Ammon's horn (tissue), 1 donor: ENCODE data around the gene NENF.
A peak's percentile ranks its signal among the peaks of the same experiment; 100 is the strongest.
"Not testable (repeated sequence)": the region's sequence is repeated elsewhere in the genome, so short reads cannot be mapped to it uniquely, and the experiment has no call there.

Experiments used
- DNase-seq: peaks from one replicate; pipeline ENCODE4 v3.0.0-alpha.2; 2016; ENCODE audit warnings: low spot score

Gene NENF

GRCh38 chr1:212460376-212460775, 27.7 kb downstream of the NENF start:
- no peak for DNase-seq

- peak; percentile 71 for DNase-seq
Observed at GRCh38 chr1:212461916-212462660, 29.4 kb downstream of the NENF start.

- no peak for DNase-seq
Observed at GRCh38 chr1:212463565-212464285, 31.0 kb downstream of the NENF start.

- DNase-seq = no peak
Observed at GRCh38 chr1:212465311-212465710, 32.6 kb downstream of the NENF start.

GRCh38 chr1:212466437-212466836, 33.7 kb downstream of the NENF start:
- DNase-seq = no peak

- no peak for DNase-seq
Observed at GRCh38 chr1:212466898-212467650, 34.4 kb downstream of the NENF start.

- peak; percentile 61 for DNase-seq
Observed at GRCh38 chr1:212467843-212468482, 35.2 kb downstream of the NENF start.

GRCh38 chr1:212470059-212470458, 37.3 kb downstream of the NENF start:
- DNase-seq = peak; percentile 92

GRCh38 chr1:212471286-212471685, 38.6 kb downstream of the NENF start:
- DNase-seq = no peak

- no peak for DNase-seq
Observed at GRCh38 chr1:212471891-212472675, 39.4 kb downstream of the NENF start.

- DNase-seq = no peak
Observed at GRCh38 chr1:212473729-212474128, 41.0 kb downstream of the NENF start.

GRCh38 chr1:212475151-212475550, 42.4 kb downstream of the NENF start:
- DNase-seq = peak; percentile 46

- not testable (repeated sequence) for DNase-seq
Observed at GRCh38 chr1:212475831-212476230, 43.1 kb downstream of the NENF start.

GRCh38 chr1:212477014-212477679, 44.4 kb downstream of the NENF start:
- DNase-seq = peak; percentile 93

GRCh38 chr1:212477680-212478466, 45.2 kb downstream of the NENF start:
- DNase-seq = no peak

- DNase-seq = no peak
Observed at GRCh38 chr1:212478467-212479025, 45.8 kb downstream of the NENF start.

GRCh38 chr1:212479188-212479587, 46.5 kb downstream of the NENF start:
- DNase-seq = no peak

- DNase-seq = not testable (repeated sequence)
Observed at GRCh38 chr1:212480711-212481437, 48.2 kb downstream of the NENF start.

GRCh38 chr1:212481438-212481767, 48.7 kb downstream of the NENF start:
- DNase-seq = no peak
